HFF-Myc (cell line): ENCODE results near the gene ELOA.
"Not testable (repeated sequence)": the region's sequence is repeated elsewhere in the genome, so short reads cannot be mapped to it uniquely, and the experiment has no call there.

ENCODE experiments used
- DNase-seq: peaks from one replicate; pipeline ENCODE4 v3.0.0-alpha.2; 2011; ENCODE audit warnings: low read depth; ENCODE audit errors: extremely low read depth
- H3K4me3 ChIP-seq: replicated peaks from 2 replicates; pipeline ENCODE4 v1.5.1; 2011; ENCODE audit warnings: low read depth, mild to moderate bottlenecking, control low read depth, low read length
- CTCF ChIP-seq: IDR thresholded peaks from 2 replicates; pipeline ENCODE4 v1.5.1; 2012; ENCODE audit warnings: mild to moderate bottlenecking, low read depth, low read length, control low read depth; ENCODE audit errors: missing control alignments

Gene ELOA

GRCh38 chr1:23772049-23772853, 29.0 kb downstream of the ELOA start:
- DNase-seq = no peak
- H3K4me3 ChIP-seq = no peak overlapping the region
- TF ChIP-seq CTCF = peak; percentile 76

- no peak overlapping the region for H3K4me3 ChIP-seq
- no peak for DNase-seq
- TF ChIP-seq CTCF = no peak
Observed at GRCh38 chr1:23772854-23773242, 29.6 kb downstream of the ELOA start.

- no peak overlapping the region for H3K4me3 ChIP-seq
- DNase-seq = no peak
- no peak for TF ChIP-seq CTCF
Observed at GRCh38 chr1:23774174-23774880, 31.1 kb downstream of the ELOA start.

- TF ChIP-seq CTCF = no peak
- no peak for DNase-seq
- no peak overlapping the region for H3K4me3 ChIP-seq
Observed at GRCh38 chr1:23776217-23776616, 32.9 kb downstream of the ELOA start.

- DNase-seq = no peak
- no peak for TF ChIP-seq CTCF
- peak within 1 kb of the TSS; percentile 91 for H3K4me3 ChIP-seq
Observed at GRCh38 chr1:23777979-23778814, 34.9 kb downstream of the ELOA start, which contains the start of gene PITHD1. TSS of gene PITHD1 (plus strand) at chr1:23778418. CDS start at chr1:23778516, 98 bp downstream.

GRCh38 chr1:23779826-23780371, 36.6 kb downstream of the ELOA start:
- DNase-seq = no peak
- TF ChIP-seq CTCF = no peak
- H3K4me3 ChIP-seq = peak overlapping the region; percentile 91

GRCh38 chr1:23783141-23783540, 39.9 kb downstream of the ELOA start:
- H3K4me3 ChIP-seq, DNase-seq: not testable (repeated sequence)
